DND-41 (cell line): Measurements from ENCODE around the gene TIPRL.

Source experiments
- CTCF ChIP-seq: IDR thresholded peaks from 2 replicates; pipeline ENCODE4 v1.5.1; 2012; ENCODE audit warnings: borderline replicate concordance, low read length, moderate library complexity, mild to moderate bottlenecking; ENCODE audit not compliant: poor library complexity, severe bottlenecking; ENCODE audit errors: extremely low read depth
- EZH2 ChIP-seq: IDR thresholded peaks from 3 replicates; pipeline ENCODE4 v1.6.1; 2012; ENCODE audit warnings: borderline replicate concordance, low read depth, mild to moderate bottlenecking, moderate library complexity, low read length, inconsistent platforms; ENCODE audit not compliant: severe bottlenecking

GRCh38 chr1:168223681-168224540 lies 45.1 kb downstream of the TIPRL start:
- TF ChIP-seq CTCF: no peak
- no peak for TF ChIP-seq EZH2
